Right ventricle myocardium inferior (tissue), 1 donor: ENCODE measurements around the gene OR10Z1. TPM values are rescaled to one million over a fixed set of nuclear protein-coding genes. Genes with fewer than 3 reads are reported as not detected.

Experiments
- ATAC-seq: fragments of 200-7000 bp; cut with Tn5 transposase; one replicate; pipeline ENCODE4 v1.9.1; 2020; ENCODE audit warnings: mild to moderate bottlenecking, moderate library complexity
- DNase-seq: peaks from one replicate; pipeline ENCODE4 v3.0.0; 2021; ENCODE audit errors: missing footprints
- intact Hi-C: fragments of 100-400 bp; cut with DNase I; formaldehyde crosslinking; loops from one replicate; pipeline ENCODE4 v1.11.0; 2022
- long read RNA-seq: library from polyadenylated mRNA; unstranded; transcript quantifications from one replicate; pipeline ENCODE4 v2.0.0, GENCODE V29; 2021
- total RNA-seq: library from RNA; stranded (reverse); fragmentation: NEBNext Ultra II Directional; extraction: Animal tissue kit (Norgen Biotek cat#: 25700); gene quantifications from one replicate; pipeline ENCODE4 v1.2.1, GENCODE V29; 2021
- donor health status: DM: no; HTN: yes; CAD: no; lungs with severe emphysema.

The OR10Z1 gene, protein sequence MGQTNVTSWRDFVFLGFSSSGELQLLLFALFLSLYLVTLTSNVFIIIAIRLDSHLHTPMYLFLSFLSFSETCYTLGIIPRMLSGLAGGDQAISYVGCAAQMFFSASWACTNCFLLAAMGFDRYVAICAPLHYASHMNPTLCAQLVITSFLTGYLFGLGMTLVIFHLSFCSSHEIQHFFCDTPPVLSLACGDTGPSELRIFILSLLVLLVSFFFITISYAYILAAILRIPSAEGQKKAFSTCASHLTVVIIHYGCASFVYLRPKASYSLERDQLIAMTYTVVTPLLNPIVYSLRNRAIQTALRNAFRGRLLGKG
- not detected for total RNA-seq
- long read RNA-seq, result 0 reads

DNA sequence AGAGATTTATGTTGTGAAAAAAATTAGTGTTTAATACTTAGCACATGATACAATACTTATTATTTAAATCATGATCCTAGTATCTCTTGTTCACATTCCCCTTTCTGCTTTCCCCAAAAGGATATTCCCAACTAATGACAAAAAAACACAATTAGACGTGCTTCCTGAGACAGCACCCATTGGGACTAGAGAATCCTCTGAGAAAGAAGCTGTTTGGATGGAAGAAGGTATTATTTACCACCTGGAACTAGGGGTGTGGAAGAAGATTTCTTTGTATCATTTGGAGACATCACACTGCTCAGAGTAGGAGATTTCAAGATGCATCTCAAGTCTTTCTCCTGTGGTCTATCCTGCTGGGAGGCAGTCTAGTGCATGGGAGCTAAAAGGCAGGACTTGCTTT is at the start of gene OR10Z1:
TSS of gene OR10Z1 (plus strand) at position 301 of the 400 bp plus-strand sequence. CDS start 1,171 bp downstream, outside the sequence.
- no peak for DNase-seq
- no peak for ATAC-seq
- intact Hi-C loops, result no loop called here

DNA sequence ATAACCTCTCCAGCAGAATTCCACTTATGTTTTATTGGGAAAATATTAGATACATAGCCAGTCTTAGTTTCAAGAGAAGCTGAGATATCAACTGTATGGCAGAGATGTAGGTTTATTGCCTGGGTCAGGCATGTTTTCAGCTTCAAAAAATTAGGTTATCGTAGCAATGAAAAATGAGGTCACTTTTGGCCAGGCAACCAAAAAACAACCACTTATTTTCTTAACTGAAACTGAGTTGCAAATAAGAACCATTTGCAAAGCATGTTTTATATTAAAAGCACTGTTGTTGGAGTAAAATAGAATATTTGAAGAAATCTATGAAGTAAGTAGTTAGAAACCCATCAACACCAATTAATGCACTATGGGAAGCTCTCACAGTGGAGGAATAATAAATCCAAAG is 45.4 kb upstream of the OR10Z1 start:
- intact Hi-C loops, result no loop called here
- DNase-seq (no peak), ATAC-seq (no peak)

DNA sequence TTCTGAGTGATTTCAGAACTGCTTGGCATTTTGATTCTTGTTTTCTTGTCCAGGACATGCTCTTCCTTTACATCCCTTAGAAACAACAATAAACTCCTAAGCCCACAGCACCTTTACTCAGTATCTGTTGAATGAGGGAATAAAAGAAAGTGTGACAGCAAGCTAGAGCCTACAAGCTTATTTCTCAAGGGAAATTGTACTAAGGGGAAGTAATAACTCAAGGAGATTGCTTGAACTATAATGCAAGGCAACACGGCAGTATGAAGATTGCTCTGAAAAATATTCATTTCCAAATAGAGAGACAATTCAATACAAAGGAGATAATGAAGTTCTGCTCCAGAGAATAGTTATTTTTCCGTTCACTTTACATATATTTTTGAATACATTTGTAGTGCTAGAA is 41.2 kb upstream of the OR10Z1 start:
- ATAC-seq (no peak), DNase-seq (no peak)
- intact Hi-C loops, result no loop called here

DNA sequence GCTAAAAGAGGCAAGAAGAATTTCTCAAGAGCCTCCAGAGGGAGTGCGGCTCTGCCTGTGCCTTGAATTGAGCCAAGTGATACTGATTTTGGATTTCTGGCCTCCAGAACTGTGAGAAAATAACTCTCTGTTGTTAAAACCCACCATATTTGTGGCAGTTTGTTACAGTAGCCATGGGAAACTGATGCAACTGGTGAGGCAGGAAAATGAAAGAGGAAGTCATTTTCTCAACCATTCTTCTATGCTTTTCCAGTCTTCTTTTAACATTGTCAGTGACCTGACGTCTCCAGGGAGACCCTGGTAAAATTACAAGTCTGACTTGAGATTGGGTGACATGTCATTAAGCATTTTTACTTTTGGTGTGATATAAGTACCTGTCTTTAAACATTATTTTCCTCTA is 40.5 kb upstream of the OR10Z1 start:
- intact Hi-C loops, result no loop called here
- ATAC-seq, result no peak
- DNase-seq, result no peak

DNA sequence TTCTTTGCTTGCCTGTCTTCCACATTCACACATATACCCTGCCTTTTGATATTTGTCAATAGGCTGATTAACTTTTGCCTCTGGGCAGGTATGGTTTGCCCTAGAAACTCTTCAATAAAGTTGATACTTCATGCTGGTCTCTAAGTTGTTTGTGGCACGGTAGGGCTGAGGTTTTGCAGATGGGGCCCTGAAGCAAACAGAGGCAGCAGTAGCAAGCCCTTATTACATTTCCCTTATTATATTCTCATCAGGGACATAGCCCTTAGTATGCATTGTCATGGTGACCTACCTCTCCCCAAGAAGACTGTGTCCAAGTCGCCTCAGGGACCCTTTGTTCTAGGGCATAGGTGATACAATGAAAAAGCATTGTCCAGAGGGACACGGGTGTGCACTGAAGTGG is 34.6 kb upstream of the OR10Z1 start, which contains the start of gene OR6P1:
TSS of gene OR6P1 (minus strand) at position 101 of the 400 bp plus-strand sequence. CDS start 6,976 bp downstream, outside the sequence.
- ATAC-seq (no peak), DNase-seq (no peak)
- intact Hi-C loops, result no loop called here

DNA sequence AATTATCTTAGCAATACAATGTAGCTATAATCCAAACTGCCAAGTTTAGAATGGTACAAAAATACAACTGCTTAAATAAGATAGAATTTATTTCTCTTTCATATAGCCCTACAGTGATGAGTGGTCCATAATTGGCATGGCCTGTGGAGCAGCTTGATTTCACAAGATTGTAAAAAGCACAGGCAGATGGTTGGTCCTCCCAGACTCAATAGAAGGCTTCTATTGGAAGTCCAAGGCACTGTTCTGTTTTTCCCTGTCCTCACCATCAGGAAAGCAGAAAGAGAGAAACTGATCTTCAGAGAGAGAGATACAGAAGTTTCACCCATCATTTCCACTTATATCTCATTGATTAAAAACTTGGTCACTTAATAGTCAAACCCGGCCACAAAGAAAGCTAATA is 32.8 kb upstream of the OR10Z1 start:
- intact Hi-C loops, result no loop called here
- no peak for ATAC-seq
- DNase-seq, result no peak

DNA sequence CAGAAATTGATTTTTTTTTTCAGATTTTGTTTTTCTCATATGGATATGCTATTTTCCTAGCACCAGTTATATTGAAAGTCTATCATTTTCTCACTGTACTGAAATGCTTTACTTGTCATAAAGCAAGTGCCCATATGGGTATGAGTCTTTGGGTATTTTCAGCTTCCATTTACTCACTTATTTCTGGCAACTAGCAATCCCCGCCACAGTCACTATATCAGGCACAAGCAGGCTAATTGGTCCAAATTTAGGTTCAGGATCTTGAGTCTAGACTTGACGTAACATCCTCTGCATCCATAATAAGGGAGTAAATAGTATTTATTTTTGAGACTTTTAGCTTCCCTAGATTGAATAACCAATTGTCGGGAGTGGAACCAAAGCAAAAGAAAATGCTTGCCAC is 27.5 kb upstream of the OR10Z1 start:
- DNase-seq, result no peak
- intact Hi-C loops, result no loop called here
- no peak for ATAC-seq

DNA sequence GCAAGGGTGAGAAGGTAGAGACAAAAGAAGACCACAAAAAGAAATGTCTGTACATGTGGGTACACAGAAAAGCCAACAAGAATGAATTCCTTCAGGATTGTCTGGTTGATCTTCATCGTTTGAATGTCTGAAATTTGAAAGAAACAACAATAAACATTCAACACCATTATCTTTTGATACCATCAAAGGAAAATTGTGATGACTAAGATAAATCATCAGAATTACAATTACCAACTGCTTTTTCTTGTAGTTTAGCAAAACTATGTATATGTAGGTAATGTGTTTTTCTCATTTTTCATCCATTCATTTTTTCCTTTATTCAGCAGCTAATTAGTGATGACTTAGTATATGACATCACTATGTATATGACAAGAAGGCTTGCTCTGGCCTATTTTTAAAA is 25.3 kb upstream of the OR10Z1 start, which contains the start of gene OR10X1:
TSS of gene OR10X1 (minus strand) at position 167 of the 400 bp plus-strand sequence. CDS start at position 167, 0 bp downstream.
- no peak for DNase-seq
- intact Hi-C loops, result no loop called here
- ATAC-seq, result no peak

DNA sequence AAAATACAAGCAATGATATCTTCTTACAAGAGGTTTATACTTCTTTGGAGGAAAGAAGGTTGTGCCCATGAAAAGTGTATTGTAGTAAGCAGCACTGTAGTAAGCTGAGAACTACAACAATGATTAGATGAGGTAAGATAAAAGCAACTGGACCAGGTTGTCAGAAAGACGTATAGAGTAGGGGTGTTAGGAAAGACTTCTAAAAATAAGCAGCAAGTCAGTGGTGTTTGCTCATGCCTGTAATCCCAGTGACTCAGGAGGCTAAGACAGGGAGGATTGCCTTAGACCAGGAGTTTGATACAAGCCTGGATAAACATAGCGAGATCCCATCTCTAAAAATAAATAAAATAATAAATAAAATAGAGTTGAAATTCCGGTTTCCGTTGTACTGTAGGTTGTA is 21.1 kb upstream of the OR10Z1 start:
- intact Hi-C loops, result no loop called here
- DNase-seq (no peak), ATAC-seq (no peak)

DNA sequence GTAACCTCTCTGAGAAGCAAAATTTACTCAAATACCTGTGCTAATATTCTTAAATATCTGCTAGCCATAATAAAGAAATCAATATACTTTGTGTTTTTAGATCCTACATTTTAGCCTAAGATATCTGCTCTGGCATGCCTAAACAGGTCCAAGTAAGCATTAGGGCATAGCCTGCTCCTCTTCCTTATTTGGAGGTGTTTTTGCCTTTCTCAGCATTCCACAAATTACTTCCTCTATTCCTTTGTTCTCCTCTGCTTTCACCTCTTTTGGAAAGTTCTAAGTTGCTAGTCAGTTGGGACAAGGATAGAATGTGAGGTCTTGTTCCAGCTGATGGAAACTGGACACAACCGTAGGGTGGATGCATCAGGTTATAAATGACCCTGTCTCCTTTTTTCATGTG is 18.1 kb upstream of the OR10Z1 start:
- intact Hi-C loops, result no loop called here
- no peak for ATAC-seq

DNA sequence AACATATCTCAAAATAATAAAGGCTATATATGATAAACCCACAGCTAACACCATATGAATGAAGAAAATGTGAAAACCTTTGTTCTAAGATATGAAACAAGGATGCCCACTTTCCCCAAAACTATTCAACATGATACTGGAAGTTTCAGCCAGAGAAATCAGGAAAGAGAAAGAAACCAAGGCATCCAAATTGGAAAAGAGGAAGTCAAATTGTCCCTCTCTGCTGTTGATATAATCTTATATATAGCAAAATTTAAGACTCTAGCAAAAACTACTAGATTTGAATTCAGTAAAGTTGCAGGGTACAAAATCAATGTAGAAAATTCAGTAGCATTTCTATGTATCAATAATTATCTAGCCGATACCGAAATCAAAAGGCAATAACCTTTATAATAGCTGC is 4.3 kb upstream of the OR10Z1 start:
- intact Hi-C loops, result no loop called here

More for the DNA sequence above, 18.1 kb upstream of the OR10Z1 start:
- DNase-seq, result no peak

DNA sequence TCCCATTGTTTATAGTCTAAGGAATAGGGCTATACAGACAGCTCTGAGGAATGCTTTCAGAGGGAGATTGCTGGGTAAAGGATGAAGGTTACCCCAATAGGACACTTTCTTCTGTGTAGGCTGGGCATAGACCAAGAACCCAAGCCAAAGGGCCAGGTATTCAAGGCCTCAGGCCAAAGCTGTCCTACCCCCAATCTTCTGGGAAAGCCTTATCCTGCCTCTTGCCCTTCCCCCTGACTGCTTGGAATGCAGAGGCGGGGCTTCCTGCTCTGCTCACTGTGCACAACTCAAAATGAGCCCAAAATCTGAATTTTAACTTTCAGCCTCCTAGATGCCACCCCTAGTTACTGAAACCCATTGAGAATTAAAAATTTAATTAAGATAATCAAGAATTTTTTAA is 2.2 kb downstream of the OR10Z1 start:
- intact Hi-C loops, result no loop called here
- DNase-seq (no peak), ATAC-seq (no peak)

More for the DNA sequence above, 4.3 kb upstream of the OR10Z1 start:
- ATAC-seq (no peak), DNase-seq (no peak)

DNA sequence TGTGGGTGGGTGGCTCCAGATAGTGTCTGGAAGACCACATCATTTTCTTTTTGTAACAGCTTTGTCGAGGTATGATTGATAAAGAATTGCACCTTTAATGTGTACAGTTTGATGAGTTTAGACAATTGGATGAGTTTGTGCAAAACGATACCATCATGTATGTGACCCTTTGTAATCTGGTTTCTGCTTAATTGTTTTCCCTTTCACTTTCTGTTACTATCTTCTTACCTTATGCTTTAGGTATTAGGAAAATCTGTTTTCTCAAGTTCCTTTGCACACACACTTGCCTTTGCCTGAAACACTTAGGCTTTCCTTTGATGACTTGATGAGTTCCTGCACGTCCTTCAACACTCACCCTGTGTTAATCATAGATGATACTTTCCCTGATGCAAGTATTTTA is 6.8 kb downstream of the OR10Z1 start:
- ATAC-seq (no peak), DNase-seq (no peak)

DNA sequence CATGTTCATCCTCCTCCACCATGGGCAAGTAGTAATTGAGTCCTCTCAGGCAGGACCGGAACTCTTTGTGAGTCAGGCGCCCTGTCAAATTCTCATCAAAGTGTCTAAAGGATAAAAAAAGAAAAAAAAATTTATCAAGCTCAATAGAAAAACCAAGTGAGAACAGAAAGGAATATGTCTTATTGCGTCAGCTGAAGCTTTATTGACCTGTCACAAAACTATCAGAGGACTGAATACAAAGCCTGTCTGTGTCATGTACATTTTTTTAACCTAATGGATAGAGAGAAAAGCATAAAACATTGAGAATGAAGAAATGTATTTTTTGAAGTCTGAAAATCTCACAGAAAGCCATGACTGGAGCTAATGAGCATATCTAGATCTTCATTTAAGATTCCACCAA is 8.7 kb downstream of the OR10Z1 start:
- DNase-seq, result no peak
- intact Hi-C loops, result no loop called here
- no peak for ATAC-seq

More for the DNA sequence above, 6.8 kb downstream of the OR10Z1 start:
- intact Hi-C loops, result no loop called here

DNA sequence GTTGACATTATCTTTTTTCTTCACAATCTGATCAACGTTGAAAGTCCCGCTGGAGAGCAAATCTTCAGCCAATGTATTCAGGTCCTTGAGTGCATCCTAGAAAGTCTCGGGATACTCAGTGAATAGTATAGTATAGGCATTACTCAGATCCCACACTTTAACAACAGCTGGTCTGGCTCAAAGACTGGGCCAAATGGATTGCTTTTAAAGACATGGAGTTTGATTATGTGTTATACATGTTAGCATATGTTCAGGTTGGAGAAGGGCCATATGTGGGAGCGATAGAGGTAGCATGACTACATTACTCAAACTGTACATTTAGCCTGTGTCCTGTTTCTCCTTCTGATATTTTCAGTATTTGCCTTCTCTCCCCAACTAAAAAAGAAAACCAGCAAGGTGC is 33.1 kb downstream of the OR10Z1 start:
- no peak for ATAC-seq
- intact Hi-C loops, result no loop called here

DNA sequence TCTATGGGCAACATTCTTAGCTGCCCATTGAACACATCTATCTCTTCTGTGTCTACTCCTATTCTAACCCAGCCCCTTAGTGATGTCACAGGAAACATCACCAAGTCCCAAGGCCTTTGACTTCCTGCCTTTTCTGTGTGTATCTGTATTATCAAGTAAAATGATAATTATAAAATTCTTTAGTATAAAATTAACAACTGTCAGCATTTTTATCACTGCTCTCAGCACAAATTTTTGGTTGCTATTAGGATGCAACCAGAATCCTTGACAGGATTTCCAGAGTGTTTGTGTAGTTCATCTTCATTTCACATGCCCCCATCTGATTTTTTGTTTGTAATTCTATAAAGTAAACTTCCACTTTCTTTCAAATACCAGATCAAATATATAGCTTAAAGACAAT is 33.8 kb downstream of the OR10Z1 start:
- ATAC-seq (no peak), DNase-seq (no peak)
- intact Hi-C loops, result no loop called here

More for the DNA sequence above, 33.1 kb downstream of the OR10Z1 start:
- no peak for DNase-seq

DNA sequence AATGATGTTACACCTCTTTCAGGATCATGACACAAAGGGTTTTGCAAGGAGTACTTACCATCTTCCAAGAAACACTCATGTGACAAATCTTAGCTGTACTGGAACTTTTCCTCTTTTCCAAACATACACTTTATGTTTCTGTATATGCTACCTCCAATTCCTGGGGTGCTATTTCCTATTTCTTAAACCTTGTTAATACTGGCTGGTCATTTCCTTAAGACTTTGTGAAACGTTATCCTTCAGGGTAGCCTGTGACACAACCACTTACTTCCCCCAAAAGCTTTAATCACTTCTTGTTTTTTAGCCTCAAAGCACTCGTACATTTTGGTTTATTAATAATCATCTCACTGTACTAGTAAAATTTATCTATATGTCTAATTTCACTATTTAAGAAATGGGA is 39.4 kb downstream of the OR10Z1 start:
- intact Hi-C loops, result no loop called here
- no peak for ATAC-seq
- DNase-seq, result no peak

DNA sequence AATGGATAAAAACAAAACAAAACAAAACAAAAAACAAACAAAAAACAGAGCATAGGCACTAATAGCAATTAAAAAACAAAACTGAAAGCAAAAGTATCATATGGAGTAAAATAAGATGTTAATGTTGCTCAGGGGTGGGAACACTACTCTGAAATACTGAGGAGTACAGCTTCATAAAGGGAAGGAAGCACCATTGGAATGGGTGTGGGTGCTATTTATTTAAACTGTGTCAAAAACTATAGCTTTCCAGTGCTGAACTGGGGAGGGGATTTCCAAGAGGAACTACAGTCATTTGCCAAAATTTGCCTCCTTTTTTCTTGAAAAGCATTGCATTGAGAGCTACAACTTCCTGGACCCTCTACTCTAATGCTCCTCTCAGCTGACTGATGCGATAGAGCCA is 41.4 kb downstream of the OR10Z1 start:
- DNase-seq (no peak), ATAC-seq (no peak)
- intact Hi-C loops, result no loop called here

DNA sequence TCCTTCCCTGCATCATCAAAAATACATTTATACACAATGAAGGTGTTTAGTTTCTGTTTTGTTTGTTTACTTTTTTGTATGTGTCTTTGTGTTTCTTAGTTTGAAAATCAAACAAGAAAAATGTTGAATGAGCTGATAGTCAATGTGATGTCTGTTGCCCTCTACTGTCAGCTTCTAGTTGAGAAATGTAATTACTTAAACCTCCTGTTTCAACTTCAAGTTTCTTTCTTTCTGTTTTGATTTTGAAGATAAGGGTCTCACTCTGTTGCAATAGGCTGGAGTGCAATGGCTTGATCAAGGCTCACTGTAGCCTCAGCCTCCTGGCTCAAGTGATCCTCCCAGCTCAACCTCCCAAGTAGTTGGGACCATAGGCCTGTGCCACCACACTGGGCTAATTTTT is 44.0 kb downstream of the OR10Z1 start:
- no peak for ATAC-seq
- intact Hi-C loops, result no loop called here

DNA sequence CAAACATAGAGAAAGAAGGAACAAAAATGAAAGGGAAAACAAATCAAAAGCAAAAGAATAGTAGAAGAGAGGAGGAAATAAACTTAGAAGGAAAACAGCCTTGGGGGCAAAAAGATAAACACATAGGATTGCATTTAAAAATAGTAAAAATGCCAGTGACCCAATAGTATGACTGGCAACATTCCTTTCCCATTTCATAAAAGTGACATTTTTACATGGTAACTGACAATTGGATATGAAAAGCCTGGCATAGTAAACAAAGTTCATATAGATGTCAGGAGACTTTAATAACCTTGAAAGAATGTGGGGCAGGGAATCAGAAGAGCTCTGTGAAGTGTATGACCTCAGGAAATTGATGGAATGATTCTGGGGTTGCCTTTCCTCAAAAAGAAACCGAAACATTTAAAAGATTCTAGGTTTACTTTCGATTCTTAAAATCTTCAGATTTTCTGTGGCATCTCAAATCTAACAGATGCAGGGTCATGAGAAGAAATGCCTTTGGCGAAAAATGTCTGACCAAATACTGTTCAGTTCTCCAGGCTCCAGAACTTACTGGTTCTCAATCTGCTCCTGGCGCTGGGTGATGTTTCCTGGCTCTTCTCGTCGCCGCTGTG is 47.8 kb downstream of the OR10Z1 start:
- intact Hi-C loops, result no loop called here
- ATAC-seq (no peak), DNase-seq (no peak)

More for the DNA sequence above, 44.0 kb downstream of the OR10Z1 start:
- DNase-seq, result no peak
